C4-2B (cell line): ENCODE data around the gene ARVCF.

Experiments used
- ZFX ChIP-seq: fragments of 450-650 bp; IDR thresholded peaks from 2 replicates; pipeline ENCODE4 v1.6.1; 2017
- TF ChIP-seq, protein P1 (sequence below): fragments of 450-650 bp; conservative IDR thresholded peaks from 2 replicates; pipeline ENCODE4 v1.5.1; 2017; ENCODE audit warnings: mild to moderate bottlenecking

DNA sequence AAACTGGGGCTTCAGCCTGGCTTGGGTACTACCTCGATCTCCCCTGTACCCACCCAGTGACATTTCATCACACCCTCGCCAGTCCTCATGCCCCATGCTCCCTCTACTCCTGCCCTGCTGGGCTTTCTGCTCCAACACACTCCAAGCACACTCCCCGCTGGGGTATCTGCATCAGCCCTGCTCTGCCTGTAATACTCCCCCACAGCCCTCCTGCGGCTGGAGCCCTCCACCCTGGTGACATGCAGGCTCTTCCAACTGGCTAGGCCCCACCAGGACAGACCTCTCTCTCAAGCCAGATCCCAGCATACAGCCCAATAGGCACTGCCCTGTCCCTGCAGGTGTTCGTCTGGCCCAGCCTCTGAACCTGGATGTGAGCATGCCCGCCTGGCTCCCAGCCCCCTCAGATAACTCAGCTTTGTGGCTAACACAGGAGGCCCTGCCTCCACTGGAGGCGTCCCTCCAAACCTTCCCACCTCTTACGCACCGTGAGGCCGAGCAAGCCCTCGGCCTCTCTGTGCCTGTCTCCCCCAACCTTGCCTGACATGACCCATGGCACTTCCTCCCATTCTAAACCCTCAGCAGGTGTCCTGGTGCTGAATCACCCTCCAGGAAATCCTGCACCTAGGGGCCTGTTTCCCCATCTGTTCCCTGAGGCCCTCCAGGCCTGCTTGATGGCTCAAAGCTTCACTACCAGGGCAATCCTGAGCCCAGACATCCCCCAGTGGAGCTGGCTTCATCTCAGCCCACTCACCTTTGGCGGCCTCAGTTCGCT lies 41.5 kb downstream of the ARVCF start:
- TF ChIP-seq, protein P1, sequence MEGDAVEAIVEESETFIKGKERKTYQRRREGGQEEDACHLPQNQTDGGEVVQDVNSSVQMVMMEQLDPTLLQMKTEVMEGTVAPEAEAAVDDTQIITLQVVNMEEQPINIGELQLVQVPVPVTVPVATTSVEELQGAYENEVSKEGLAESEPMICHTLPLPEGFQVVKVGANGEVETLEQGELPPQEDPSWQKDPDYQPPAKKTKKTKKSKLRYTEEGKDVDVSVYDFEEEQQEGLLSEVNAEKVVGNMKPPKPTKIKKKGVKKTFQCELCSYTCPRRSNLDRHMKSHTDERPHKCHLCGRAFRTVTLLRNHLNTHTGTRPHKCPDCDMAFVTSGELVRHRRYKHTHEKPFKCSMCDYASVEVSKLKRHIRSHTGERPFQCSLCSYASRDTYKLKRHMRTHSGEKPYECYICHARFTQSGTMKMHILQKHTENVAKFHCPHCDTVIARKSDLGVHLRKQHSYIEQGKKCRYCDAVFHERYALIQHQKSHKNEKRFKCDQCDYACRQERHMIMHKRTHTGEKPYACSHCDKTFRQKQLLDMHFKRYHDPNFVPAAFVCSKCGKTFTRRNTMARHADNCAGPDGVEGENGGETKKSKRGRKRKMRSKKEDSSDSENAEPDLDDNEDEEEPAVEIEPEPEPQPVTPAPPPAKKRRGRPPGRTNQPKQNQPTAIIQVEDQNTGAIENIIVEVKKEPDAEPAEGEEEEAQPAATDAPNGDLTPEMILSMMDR: no peak
- TF ChIP-seq ZFX: no peak
